ES-I3 (cell line): ENCODE measurements around the gene FKBP9.
"Not testable (repeated sequence)": the region's sequence is repeated elsewhere in the genome, so short reads cannot be mapped to it uniquely, and the experiment has no call there.

Source experiments
- H3K36me3 ChIP-seq: 2 replicates; pipeline ENCODE4 v1.6.1; 2013; ENCODE audit warnings: mild to moderate bottlenecking, low read length, control low read depth, moderate library complexity; ENCODE audit not compliant: insufficient read depth
- H3K4me1 ChIP-seq: 2 replicates; pipeline ENCODE4 v1.6.1; 2013; ENCODE audit warnings: mild to moderate bottlenecking, control low read depth, low read length; ENCODE audit not compliant: insufficient read depth
- H3K9ac ChIP-seq: 2 replicates; pipeline ENCODE4 v1.6.1; 2013; ENCODE audit warnings: low read depth, mild to moderate bottlenecking, low read length, moderate library complexity
- H3K9me3 ChIP-seq: 2 replicates; pipeline ENCODE4 v1.6.1; 2013; ENCODE audit warnings: mild to moderate bottlenecking, low read length, moderate library complexity; ENCODE audit not compliant: control insufficient read depth, insufficient read depth

The FKBP9 gene

DNA sequence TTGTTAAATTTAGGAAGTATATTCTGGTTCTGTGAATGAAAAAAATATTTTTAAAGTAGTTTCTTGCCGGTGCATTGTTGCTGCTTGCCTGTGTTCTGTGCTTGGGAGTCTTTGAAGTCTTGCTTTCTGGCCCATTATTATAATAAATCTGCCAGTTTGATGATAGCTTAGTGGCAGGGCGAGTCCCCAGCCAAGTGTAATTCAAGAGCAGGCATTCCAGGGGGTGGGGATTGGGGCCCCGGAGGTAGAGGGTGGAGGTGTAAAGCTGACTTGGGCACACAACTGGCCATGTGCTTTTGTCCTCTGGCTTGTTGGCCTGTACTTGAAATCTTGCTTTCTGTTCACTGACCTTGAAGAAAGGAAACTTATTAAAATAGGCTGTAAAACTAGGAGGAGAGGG lies 14.7 kb downstream of the FKBP9 start:
- not testable (repeated sequence) for H3K36me3 ChIP-seq, H3K9me3 ChIP-seq, H3K9ac ChIP-seq, H3K4me1 ChIP-seq

DNA sequence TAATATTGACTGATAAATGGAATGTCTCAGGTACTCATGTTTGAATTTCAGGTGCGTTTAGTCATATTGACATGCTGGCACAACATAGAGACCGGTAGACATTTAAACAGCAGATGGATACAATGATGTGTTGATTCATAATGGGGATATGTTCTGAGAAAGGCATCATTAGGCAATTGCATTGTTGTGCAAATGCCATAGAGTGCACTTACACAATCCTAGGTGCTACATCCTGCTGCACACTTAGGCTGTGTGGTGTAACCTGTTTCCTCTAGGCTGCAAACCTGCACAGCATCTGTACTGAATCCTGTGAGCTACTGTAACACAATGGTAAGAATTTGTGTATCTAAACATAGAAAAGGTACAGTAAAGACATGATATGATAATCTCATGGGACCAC lies 19.9 kb downstream of the FKBP9 start:
- not testable (repeated sequence) for H3K36me3 ChIP-seq, H3K9ac ChIP-seq, H3K4me1 ChIP-seq, H3K9me3 ChIP-seq

DNA sequence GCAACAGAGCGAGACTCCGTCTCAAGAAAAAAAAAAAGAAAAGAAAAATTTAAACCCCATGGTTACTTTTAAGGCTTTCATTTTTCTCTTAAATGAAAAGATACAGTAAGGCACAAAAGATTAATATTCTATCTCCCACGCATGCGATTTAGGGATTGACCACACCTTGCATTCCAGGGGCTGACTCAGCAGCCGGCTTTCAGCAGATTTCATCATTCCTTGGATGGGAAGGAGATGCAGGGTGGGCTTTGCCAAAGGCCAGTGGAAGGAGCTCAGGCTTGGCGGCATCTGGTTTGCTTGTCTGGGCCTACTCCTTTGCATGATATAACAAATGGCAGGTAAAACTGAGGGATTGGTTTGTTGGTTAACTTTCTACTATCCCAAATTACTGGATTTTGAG lies 22.0 kb downstream of the FKBP9 start:
- not testable (repeated sequence) for H3K9ac ChIP-seq, H3K9me3 ChIP-seq, H3K36me3 ChIP-seq, H3K4me1 ChIP-seq

DNA sequence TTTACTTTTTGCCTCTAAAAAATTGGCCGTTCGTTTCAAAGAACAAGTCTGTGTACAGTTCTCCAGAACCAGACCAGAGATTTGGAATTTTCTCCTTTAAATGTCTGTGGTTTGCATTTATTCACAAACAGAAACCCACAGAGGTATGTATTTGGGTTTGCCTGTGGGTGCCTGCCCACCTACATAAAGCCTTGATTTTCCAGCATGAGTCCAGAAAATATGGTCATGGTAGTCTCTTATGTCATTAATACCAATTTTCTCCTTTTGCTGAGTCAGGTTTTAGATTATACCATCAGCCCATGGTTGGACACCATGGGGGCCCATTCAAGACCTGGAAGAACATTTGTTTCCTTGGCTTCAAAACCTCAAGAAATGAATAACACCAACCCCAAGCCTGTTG lies 22.7 kb downstream of the FKBP9 start:
- not testable (repeated sequence) for H3K4me1 ChIP-seq, H3K9ac ChIP-seq, H3K36me3 ChIP-seq, H3K9me3 ChIP-seq

DNA sequence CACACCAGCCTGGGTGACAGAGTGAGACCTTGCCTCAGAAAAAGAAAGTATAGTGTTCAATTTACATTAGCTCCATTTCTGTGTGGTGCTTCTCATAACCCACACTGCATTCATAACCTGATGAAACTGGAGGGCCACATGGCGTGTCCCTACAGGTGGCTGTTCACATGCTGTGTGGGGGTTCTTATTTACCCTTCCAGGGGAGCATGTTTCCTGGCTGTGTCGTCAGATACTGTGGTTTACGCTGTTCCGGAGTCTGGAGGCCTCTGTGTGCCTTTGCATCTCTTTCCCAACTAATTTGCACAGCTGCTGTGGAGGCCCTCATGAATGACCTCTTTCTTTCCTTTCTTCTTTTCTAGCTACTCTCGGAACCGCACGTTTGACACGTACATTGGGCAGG lies 30.9 kb downstream of the FKBP9 start:
- not testable (repeated sequence) for H3K9me3 ChIP-seq, H3K9ac ChIP-seq, H3K4me1 ChIP-seq, H3K36me3 ChIP-seq

GRCh38 chr7:32991068-32991585 lies 33.9 kb downstream of the FKBP9 start:
- not testable (repeated sequence) for H3K9ac ChIP-seq, H3K4me1 ChIP-seq, H3K36me3 ChIP-seq, H3K9me3 ChIP-seq

DNA sequence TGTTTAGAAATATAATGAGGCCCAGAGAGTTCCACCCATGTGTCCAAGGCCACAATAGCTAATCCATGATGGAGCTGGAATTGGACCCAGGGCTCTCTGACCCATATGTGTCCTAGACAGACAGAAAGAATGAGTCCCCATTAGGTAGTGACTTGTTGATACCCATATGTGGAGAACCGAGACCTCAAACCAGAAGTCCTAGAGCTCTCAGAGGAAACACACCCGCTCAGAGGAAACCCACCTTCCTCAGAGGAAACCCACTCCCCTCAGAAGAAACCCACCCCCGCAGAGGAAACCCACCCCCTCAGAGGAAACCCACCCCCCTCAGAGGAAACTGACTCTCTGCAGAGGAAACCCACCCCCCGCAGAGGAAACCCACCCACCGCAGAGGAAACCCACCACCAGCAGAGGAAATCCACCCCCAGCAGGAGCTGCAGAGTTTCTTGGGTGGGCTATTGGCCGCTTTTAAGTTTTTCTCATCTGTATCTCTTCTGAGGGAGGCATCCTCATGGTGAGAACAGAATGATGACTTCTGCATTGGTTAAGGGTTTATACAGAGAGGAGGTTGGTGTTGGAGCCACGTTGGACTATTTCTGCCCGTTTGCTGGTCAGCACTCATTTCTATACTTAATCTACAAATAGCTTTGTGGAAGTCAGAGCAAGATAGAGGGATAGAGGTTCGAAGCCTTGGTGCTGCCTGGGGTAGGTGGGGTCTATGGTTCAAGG lies 34.9 kb downstream of the FKBP9 start:
- H3K4me1 ChIP-seq, H3K36me3 ChIP-seq, H3K9me3 ChIP-seq, H3K9ac ChIP-seq: not testable (repeated sequence)

GRCh38 chr7:32992750-32993149 lies 35.5 kb downstream of the FKBP9 start:
- H3K9ac ChIP-seq, result not testable (repeated sequence)

DNA sequence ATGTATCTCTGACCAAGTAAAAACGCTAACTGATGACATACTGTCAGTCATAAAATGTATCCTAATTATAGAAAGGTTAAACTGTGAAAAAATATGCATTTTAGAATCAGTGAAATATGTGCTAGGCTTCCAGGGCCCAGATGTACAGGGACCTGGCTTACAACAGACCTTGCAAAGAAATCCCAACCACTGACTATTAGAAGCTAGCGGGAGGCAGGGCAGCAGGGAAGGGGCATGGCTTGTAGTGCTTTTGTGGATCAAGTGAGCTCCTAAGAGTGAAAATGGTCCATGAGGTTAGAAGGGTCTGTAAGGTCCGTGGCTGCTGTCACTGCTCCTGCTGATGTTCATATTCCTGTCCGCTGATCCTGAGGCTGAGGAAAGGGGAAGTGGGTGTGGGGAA lies 40.7 kb downstream of the FKBP9 start:
- H3K9ac ChIP-seq, H3K36me3 ChIP-seq, H3K4me1 ChIP-seq, H3K9me3 ChIP-seq: not testable (repeated sequence)

More at GRCh38 chr7:32992750-32993149, 35.5 kb downstream of the FKBP9 start:
- not testable (repeated sequence) for H3K36me3 ChIP-seq, H3K9me3 ChIP-seq, H3K4me1 ChIP-seq

DNA sequence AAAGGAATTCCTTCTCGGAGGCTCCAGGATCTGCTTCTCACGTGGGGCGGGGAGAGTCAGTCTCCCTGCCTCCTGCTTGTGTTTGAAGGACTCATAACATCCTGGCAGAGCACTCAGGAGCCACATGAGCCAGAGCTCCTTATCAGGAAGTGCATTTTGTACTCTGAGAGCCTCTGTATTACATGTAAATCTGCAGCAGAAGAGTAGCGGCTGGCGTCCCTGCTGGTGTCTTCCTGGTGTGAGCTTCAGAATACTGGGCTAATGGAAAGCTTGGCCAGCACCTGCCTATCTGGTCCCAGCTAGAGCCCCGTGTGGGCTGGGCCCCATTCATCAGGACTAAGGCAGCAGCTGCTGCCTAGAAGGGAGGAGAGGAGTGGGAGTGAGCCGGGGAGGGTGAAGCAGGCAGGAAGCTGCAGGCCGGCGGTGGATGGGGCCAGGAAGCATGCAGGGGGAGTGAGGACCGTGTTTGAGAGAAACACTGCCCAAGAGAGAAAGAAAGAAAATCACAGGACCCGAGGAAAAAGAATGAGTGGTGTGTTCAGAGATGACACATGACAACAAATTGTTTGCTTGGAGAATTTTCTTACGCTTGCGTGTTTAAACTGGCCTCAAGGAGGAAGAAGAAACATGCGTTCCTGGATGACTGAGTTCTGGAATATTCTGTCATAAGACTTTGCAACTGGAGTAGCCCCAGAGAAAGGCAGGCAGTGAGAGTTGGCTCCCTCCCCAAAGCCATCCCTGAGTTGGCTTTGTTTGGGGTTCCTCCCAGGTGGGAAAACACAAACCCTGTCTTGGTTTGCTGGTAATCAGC lies 41.3 kb downstream of the FKBP9 start:
- not testable (repeated sequence) for H3K36me3 ChIP-seq, H3K4me1 ChIP-seq, H3K9me3 ChIP-seq
- peak overlapping the region; percentile 30; the same call in 1 of the 2 replicates for H3K9ac ChIP-seq

DNA sequence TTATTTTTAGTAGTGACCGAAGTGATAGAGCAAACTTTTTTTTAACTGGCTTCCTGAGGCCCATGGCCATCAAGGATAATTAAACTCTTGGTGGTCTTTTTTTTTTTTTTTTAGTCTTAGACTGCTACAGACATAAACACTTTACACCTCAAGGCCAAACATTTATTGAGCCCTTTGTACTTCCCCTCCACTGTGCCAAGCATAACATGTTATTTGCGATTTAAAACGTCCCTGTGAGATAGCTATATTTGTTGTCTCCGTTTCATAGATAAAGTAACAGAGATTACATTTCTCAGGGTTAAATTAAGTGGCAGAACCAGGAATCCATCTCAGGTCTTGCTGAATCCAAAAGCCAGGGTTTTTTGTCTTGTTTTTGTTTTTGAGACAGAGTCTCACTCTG lies 42.1 kb downstream of the FKBP9 start:
- not testable (repeated sequence) for H3K9ac ChIP-seq, H3K36me3 ChIP-seq, H3K9me3 ChIP-seq, H3K4me1 ChIP-seq

DNA sequence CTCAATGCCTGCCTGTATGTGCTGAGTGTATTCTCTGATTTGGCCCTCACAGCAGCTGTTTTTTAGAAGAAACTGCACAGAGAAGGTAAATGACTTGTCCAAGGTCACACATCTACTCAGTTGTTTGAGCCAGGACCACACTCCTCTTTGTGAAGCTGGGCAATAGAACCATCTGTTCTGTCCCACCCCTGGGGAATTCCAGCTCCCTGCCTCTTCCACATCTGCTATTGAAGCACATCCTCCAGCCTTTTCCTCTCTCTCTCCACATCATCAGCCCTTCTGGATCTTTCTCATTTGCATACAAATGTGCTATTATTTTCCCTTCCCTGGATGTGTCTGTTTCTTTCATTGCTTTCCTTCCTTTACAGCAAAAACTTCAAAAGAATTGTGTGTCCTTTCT lies 45.9 kb downstream of the FKBP9 start:
- H3K4me1 ChIP-seq, H3K9me3 ChIP-seq, H3K36me3 ChIP-seq, H3K9ac ChIP-seq: not testable (repeated sequence)

DNA sequence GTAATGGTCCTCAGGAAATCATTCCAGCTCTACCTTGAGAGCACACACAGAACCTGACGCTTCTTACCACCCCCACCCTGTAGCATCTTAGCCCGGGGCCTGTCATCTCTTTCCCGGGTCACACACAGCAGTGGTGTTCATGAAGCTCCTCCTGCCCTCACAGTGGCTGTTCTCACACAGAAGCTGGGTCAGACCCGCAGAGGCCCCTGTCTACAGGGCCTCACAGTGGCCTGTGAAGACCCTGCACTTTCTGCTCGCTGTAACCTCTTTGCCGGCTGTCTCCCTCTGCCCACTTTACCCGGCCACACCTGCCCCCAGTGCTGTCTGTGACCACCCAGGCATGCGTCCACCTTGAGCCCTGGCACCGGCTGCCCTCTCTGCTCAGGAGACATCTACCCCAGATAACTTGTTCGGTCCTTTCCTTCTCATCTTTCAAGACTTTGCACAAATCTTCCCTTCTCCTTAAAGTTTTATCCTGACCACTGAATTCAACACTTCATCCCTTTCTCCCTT lies 46.9 kb downstream of the FKBP9 start:
- H3K9me3 ChIP-seq, H3K9ac ChIP-seq, H3K36me3 ChIP-seq, H3K4me1 ChIP-seq: not testable (repeated sequence)

DNA sequence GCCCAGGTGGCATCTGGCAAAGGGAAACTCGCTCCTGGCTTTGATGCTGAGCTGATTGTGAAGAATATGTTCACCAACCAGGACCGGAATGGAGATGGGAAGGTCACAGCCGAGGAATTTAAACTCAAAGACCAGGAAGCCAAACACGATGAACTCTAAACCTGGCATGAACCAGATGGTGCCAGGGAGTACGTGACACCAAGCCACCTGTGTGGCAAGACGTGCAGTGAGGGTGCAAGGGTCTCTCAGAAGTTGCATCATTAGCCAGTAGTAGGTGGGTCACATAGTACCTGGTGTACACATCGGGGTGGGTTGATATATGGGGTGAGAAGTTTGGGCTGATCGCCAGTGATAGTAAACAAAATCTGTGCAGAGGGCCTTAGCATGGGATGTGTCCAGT lies 48.0 kb downstream of the FKBP9 start:
- H3K9me3 ChIP-seq, H3K36me3 ChIP-seq, H3K9ac ChIP-seq, H3K4me1 ChIP-seq: not testable (repeated sequence)

DNA sequence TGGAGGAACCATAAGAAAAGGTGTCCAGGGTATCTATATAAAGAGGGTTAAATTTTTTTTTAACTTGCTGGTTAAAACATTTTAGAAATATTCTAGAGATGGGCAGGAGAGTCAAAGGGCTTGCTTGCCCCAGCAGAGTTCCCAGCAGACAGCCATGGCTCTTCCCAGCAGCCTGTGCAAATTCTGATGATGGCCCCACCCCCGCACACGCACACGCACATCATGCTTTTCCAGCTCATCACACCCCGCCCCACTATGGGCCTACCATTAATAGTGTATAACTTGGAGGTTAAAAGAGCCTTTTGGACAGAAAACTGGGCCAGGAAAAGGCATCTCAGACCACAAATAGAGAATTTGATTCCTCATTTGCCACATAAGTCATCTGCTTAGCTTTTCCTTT lies 48.5 kb downstream of the FKBP9 start:
- not testable (repeated sequence) for H3K9ac ChIP-seq, H3K9me3 ChIP-seq, H3K36me3 ChIP-seq, H3K4me1 ChIP-seq
